Stimulated activated CD4-positive, alpha-beta T cell treated with anti-CD3 and anti-CD28 coated beads, Interleukin-1b, Interleukin-23, amount 100 ng/mL, for 4 hours (primary cell): ENCODE measurements around the gene TM4SF18.

Experiments
- DNase-seq, 2 donors: peaks; one replicate each; pipeline ENCODE4 v3.0.0-alpha.2; 2020; ENCODE audit warnings: low read depth in 2 of 2

Gene TM4SF18

GRCh38 chr3:149330609-149331331 lies 2.7 kb downstream of the TM4SF18 start:
- DNase-seq, result no peak

DNA sequence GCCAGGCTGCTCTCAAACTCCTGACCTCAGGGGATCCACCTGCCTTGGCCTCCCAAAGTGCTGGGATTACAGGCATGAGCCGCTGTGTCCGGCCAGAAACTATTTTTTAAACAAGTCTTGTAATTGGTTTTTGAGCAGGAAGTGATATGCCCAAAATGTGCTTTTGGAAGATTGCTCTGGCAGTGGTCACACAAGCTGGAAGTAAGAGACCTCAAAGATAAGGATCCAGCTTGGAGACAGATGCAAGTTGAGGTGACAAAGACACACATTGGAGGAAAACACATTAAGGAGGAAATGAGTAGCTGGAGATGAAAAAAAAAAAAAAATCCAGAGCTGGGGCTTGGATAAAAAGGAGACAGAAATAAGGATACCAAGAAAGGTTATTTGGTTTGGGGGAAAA lies 6.3 kb downstream of the TM4SF18 start:
- no peak for DNase-seq

DNA sequence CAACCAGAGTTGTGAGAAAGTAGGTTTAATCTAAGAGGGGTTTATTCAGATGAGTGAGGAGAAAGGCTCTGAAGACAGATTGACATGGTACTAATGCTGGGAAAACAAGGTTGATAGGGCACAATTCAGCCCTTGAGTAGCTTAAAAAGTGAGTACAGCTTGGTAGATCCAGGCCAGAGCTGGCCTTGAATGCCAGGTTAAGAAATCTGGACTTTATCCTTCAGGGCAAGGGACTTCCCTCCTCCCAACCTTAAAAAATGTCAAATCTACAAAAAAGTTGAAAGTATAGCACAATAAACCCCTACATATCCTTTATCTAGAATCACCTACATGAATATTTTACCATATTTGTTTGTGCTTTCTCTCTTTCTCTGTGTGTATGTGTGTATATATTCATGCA lies 7.9 kb downstream of the TM4SF18 start:
- DNase-seq, result no peak

GRCh38 chr3:149324332-149324731 lies 9.1 kb downstream of the TM4SF18 start:
- no peak for DNase-seq

- DNase-seq, result no peak
Observed at GRCh38 chr3:149321640-149322039, 11.8 kb downstream of the TM4SF18 start.

GRCh38 chr3:149321136-149321535 lies 12.3 kb downstream of the TM4SF18 start:
- DNase-seq, result no peak

DNA sequence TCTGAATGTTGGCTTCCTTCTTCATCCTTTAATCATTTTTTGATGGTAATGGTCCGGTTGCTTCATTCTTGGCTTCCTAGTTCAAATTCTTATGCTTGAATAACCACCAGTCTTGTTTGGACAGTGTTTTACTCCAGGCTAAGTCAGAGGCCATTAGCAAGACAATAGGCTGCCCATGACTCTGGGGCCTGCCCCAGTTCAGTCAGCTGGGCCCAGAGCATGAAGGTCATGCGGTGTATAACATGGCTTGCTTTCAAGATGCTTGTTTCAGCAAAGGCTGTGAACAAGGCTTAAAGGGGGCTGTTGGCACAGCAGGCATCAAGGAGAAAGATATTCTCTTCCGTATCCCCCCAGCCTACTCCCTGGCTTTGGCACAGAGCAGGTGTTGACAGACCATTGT lies 13.7 kb downstream of the TM4SF18 start:
- no peak for DNase-seq

GRCh38 chr3:149317072-149317471 lies 16.4 kb downstream of the TM4SF18 start:
- DNase-seq, result no peak

- DNase-seq, result no peak
Observed at GRCh38 chr3:149316437-149316836, 17.0 kb downstream of the TM4SF18 start.

DNA sequence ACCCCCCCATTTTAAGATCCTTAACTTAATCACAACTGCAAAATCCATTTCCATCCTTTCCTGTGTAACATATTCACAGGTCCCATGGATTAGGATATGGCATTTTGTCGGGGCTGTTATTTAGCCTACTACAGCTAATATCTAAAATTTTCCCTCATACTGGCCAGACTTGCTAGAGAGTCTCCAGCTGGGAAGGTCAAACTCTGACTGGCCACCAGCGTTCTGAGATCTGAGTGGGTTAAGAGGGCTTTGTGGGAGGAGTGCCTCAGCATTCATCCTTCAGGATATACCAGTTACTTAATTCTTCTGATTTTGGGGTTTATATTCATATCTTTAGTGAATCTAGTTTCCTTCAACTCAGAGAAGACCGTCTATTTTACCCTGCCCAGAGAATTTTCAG lies 17.7 kb downstream of the TM4SF18 start:
- no peak for DNase-seq

DNA sequence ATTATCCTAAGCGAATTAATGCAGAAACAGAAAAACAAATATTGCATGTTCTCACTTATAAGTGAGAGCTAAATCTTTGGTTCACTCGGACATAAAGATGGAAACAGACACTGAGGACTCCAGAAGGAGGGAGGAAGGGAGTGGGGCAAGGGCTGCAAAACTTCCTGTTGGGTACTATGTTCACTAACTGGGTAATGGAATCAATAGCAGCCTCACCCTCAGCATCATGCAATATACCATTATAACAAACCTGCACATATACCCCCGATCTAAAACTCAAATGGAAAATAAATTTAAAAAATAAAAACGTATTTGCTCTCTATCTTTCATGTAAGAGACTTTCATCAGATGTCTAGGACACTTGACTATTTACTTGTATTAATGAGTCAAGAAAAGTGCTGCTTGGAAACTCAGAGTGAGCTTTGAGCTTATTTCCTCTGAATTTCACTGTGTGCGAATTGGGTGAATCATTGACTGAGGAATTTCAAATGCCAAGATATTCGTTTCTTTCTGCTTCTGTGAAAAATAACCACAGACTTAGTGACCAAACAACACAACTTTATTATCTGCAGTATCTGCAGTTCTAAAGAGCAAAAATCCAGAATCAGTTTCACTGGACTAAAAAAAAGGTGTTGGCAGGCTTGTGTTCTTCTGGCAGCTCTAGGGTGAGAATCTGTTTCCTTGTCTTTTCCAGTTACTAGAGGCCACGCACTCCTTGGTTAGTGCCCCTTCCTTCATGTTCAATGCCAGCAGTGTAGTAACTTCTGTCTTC lies 18.4 kb downstream of the TM4SF18 start:
- DNase-seq, result no peak

DNA sequence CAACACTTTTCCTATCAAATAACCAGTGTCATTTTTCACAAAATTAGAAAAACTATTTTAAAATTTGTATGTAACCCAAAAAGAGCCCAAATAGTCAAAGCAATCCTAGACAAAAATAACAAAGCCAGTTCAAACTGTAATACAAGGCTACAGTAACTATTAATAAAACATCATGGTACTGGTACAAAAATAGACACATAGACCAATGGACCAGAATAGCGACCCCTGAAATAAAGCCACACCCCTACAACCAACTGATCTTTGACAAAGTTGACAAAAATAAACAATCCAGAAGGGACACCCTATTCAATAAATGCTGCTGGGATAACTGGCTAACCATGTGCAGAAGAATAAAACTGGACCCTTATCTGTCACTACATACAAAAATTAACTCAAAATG lies 19.9 kb downstream of the TM4SF18 start:
- DNase-seq, result no peak

- DNase-seq, result no peak
Observed at GRCh38 chr3:149310796-149311534, 22.5 kb downstream of the TM4SF18 start.

DNA sequence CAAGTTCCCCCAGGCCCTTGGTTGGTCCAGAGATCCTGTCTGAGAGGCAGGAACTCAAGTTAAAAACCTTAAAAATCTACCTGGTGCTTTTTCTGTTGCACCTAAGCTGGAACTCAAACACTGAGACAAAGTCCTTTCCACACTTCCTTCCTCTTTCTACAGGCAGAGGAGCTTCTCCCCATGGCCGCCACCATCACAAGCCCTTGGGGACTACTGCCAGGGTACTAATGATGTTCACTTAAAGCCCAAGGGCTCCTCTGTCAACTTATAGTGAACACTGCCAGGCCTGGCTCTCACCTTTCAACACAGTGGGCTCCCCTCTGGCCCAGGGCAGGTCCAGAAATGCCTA lies 26.0 kb downstream of the TM4SF18 start:
- DNase-seq, result no peak

DNA sequence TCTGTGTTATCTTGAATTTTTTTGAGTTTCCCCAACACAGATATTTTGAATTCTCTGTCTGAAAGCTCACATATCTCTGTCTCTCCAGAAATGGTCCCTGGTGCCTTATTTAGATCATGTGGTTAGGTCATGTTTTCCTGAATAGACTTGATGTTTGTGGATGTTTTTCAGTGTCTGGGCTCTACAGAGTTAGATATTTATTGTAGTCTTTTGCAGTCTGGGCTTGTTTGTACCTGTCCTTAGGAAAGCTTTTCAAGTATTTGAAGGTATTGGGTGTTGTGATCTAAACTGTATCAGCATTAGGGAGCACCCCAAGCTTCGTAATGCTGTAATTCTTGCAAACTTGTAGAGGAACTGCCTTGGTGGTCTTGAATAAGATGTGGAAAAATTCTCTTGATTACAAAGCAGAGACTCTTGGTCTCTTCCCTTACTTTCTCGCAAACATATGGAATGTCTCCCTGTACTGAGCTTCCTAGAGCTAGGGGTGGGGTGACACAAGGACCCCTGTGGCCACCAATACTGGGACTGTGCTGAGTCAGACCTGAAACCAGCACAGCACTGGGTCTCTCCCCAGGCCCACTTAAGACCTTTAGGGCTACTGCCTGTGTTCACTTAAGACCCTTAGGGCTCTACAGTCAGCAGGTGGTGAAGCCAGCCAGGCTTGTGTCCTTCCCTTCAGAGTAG lies 26.5 kb downstream of the TM4SF18 start:
- no peak for DNase-seq

- no peak for DNase-seq
Observed at GRCh38 chr3:149305376-149305775, 28.1 kb downstream of the TM4SF18 start.

GRCh38 chr3:149299938-149300801 lies 33.3 kb downstream of the TM4SF18 start:
- DNase-seq, result no peak

GRCh38 chr3:149296972-149297371 lies 36.5 kb downstream of the TM4SF18 start:
- no peak for DNase-seq

DNA sequence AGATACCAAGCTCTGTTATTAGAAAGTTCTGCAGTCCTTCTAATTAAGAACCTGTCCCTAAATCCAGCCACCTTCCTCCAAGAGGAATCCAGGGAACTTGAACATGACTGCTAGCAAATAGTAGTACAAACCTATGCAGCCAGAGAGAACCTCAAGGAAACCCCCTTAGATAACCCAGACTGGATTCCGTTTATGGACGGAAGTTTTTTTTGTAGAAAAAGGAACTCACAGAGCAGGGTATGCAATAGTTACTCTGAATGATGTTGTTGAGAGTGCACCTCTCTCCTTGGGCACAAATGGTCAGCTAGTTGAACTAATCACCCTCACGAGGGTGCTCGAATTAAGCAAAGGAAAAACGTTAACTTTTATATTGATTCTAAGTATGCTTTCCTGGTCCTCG lies 40.8 kb downstream of the TM4SF18 start:
- DNase-seq, result no peak

DNA sequence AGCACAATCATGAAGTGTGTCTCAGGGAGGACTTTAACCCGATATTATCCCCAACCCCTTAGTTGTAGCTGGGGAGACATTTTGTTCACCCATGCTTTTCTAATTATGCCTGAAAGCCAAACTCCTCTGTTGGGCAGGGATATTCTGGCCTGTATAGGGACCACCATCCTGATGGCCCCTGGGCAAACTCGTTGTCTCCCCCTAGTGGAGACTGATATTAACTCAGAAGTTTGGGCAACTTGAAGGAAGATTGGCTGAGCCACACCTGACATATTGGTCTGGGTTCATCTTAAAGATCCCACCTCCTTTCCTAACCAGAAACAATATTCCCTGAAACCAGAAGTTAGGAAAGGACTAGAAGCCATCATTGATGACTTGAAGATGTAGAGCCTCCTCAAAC lies 42.3 kb downstream of the TM4SF18 start:
- DNase-seq, result no peak

- DNase-seq, result no peak
Observed at GRCh38 chr3:149288655-149289054, 44.8 kb downstream of the TM4SF18 start.
